ENCODE measurements around the gene CCDC15. TPM values are rescaled to one million over a fixed set of nuclear protein-coding genes. Genes with fewer than 3 reads are reported as not detected.

CCDC15 gene
- total RNA-seq, 1 donor from 2014 or later: 3.3 TPM

DNA sequence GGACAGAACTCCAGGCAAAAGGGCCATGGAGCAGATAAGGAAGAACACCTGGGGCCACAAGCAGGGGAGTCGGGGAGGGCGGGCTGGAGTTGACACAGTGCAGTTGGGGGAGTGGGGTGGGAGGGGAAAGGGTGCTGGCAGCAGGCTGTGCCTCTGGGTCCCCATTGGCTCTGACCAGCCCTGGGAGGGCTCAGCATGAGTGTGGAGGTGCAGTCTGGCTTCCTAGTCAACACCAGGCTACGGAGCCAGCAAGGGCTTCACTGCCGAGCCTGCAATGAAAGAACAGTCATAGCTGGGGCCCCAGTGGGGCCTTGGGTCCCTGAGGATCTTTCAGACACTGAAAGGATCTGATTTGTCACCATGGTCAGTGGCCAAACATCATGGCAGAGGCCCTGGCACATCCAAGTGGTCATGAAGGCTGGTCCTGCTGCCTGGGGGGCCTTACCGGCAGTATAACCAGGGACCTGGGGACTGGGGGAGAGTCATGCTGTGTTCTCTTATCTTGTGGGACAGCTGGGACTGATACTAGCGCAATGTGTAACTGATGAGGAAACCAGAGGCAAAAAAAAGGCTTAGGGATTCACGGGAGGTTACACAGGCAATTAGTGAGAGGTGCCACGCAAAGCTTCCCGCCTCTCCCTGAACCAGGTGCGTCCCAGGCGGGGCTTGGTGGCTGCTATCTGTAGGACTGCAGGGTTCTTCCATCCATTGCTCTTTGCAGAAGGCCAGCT, 120.7 kb downstream of the CCDC15 start:
- DNase-seq (ENCODE audit: low read depth): no peak
- H3K4me3 ChIP-seq (ENCODE audit: low read depth, low read length): no peak overlapping the region
- TF ChIP-seq, protein P1, sequence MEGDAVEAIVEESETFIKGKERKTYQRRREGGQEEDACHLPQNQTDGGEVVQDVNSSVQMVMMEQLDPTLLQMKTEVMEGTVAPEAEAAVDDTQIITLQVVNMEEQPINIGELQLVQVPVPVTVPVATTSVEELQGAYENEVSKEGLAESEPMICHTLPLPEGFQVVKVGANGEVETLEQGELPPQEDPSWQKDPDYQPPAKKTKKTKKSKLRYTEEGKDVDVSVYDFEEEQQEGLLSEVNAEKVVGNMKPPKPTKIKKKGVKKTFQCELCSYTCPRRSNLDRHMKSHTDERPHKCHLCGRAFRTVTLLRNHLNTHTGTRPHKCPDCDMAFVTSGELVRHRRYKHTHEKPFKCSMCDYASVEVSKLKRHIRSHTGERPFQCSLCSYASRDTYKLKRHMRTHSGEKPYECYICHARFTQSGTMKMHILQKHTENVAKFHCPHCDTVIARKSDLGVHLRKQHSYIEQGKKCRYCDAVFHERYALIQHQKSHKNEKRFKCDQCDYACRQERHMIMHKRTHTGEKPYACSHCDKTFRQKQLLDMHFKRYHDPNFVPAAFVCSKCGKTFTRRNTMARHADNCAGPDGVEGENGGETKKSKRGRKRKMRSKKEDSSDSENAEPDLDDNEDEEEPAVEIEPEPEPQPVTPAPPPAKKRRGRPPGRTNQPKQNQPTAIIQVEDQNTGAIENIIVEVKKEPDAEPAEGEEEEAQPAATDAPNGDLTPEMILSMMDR (conservative IDR thresholded peaks at IDR 0.05; ENCODE audit: low read depth, low read length): no peak

DNA sequence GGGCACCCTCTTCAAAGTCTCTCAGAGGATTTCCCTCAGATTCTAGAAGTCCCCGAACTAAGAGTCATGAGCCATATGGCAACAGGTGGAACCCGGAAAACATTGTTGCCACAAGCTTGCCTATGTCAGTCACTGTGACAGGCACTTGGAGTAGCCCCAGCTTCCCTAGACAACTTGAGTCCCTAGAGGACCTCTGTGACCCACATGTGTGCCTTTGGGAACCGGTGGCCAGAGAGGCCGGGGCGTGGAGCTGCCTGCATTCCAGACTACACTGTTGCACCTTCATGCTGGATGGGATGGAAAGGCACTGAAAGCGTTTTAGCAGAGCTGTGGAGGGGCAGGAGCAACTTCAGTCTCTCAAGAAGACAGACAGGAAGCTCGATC, 121.2 kb downstream of the CCDC15 start:
- TF ChIP-seq, protein P1 (conservative IDR thresholded peaks at IDR 0.05; ENCODE audit: low read depth, low read length): no peak
- H3K4me3 ChIP-seq (ENCODE audit: low read depth, low read length): no peak overlapping the region
- DNase-seq (ENCODE audit: low read depth): no peak

DNA sequence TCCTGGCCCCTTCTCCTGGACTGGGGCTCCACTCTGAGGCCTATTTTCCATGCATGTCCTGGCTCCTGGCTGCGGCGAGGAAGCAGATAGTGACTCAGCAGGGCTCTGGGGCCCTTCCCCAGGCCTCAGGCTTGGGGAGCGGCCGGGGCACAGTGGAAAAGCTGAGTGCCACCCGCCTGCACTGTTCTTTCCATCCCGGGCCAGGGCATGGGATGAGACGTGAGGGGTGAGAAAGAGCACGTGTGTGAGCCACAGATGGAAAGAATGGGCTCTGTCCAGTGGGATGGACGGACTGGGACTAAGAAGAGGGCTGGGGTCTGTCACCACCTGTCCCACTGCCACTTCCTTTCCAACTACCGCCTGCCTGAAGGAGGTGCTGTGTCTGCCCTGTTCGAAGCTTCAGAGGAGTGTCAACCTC, 121.9 kb downstream of the CCDC15 start:
- TF ChIP-seq, protein P1 (conservative IDR thresholded peaks at IDR 0.05; ENCODE audit: low read depth, low read length): no peak
- no peak overlapping the region for H3K4me3 ChIP-seq (ENCODE audit: low read depth, low read length)
- no peak for DNase-seq (ENCODE audit: low read depth)

DNA sequence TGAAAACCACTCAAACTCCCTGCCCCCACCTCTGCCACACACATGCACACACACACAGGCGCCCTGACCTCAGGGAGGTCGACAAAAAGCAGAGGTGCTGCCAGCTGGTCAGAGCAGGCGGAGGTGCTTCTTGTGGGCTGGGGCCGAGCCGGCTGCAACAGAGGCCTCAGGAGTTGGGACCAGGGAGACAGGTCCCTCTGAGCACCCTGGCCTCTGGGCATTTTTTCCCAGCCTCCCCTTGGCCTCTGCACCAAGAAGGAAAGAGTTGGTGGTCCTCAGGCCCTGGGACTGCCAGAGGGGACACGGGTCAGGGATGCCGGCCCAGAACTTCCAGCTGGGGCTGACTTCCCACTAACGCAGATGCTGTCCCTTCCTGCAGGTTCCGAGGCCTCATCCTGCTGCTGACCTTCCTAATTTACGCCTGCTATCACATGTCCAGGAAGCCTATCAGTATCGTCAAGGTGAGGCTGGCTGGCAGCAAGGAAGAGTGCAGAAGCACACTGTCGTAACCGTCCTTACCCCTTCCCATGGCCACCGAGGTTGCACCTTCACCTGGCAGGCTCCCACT, 122.5 kb downstream of the CCDC15 start:
- no peak overlapping the region for H3K4me3 ChIP-seq (ENCODE audit: low read depth, low read length)
- TF ChIP-seq, protein P1 (conservative IDR thresholded peaks at IDR 0.05; ENCODE audit: low read depth, low read length): no peak
- no peak for DNase-seq (ENCODE audit: low read depth)

DNA sequence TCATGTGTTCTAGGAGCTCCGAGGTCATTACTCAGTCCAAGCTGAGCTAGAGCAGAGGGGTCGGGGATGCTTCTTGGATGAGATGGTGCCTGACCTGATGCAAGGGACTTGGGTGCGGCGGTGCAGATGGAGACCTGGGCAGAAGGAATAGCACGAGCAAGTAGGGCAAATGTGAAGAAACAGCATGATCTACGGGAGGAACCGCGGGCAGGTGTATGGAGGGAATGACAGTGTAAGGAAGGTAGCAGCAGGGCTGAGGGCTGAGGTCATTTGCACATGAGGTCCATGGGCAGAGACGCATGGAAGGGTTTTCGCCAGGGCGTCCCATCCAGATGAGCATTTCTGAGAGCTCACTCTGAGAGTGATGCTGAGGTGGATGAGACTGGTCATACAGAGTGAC, 124.0 kb downstream of the CCDC15 start:
- DNase-seq (ENCODE audit: low read depth): no peak
- TF ChIP-seq, protein P1 (conservative IDR thresholded peaks at IDR 0.05; ENCODE audit: low read depth, low read length): no peak
- no peak overlapping the region for H3K4me3 ChIP-seq (ENCODE audit: low read depth, low read length)

DNA sequence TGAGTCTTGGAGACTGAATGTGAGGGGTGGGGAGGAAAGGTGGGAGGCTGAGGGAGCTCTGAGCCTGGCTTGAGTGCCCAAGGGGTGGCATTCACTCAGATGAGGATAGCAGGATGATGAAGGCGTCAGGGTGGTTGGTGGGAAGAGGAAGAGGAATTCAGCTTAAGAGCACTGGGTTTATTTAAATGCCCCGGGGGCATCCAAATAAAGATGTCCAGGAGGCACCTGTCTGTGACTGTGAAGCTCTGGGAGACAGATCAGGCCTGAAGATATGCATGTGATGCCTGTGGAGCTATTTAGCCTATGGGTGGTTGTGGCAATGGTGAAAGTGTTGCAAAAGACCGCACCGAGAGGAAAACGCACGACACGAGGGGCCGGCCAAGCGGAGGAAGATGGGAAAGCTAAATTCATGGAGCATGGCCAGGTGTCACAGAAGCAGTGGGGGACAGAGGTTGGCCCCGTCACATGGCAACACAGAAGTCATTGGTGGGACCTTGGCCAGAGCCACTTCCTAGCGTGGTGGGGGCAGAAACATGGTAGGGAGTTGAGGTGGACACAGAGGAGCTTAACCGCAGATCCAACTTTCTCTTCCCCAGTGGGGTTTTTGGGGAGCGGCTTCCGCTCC, 124.6 kb downstream of the CCDC15 start:
- no peak overlapping the region for H3K4me3 ChIP-seq (ENCODE audit: low read depth, low read length)
- TF ChIP-seq, protein P1 (conservative IDR thresholded peaks at IDR 0.05; ENCODE audit: low read depth, low read length): no peak
- DNase-seq (ENCODE audit: low read depth): no peak

All from epithelial cell of proximal tubule (primary cell).